Thymus (tissue), 11 donors: ENCODE measurements around the gene PRDM11. TPM values are rescaled to one million over a fixed set of nuclear protein-coding genes. Genes with fewer than 3 reads are reported as not detected.

Source experiments
- DNase-seq, 9 donors: peaks; one replicate each; pipeline ENCODE4 v3.0.0-alpha.2; 2013; ENCODE audit warnings: low spot score in 9 of 9, low read depth in 6 of 9, missing footprints in 1 of 9
- H3K27ac ChIP-seq, 2 donors: one replicate each; pipeline ENCODE4 v1.5.1; 2013; ENCODE audit warnings: control low read depth in 1 of 2, low read depth in 1 of 2, low read length in 1 of 2, mild to moderate bottlenecking in 1 of 2, moderate library complexity in 1 of 2
- H3K27me3 ChIP-seq, 2 donors: one replicate each; pipeline ENCODE4 v1.5.1; 2013; ENCODE audit warnings: low read length in 1 of 2; ENCODE audit not compliant: control insufficient read depth in 2 of 2, insufficient read depth in 1 of 2
- H3K36me3 ChIP-seq, 2 donors: one replicate each; pipeline ENCODE4 v1.5.1; 2013; ENCODE audit warnings: low read length in 1 of 2, mild to moderate bottlenecking in 1 of 2, moderate library complexity in 1 of 2; ENCODE audit not compliant: control insufficient read depth in 2 of 2, insufficient read depth in 2 of 2
- H3K4me1 ChIP-seq, 2 donors: one replicate each; pipeline ENCODE4 v1.5.1; 2013; ENCODE audit warnings: low read length in 2 of 2; ENCODE audit not compliant: control insufficient read depth in 2 of 2, insufficient read depth in 2 of 2
- H3K4me3 ChIP-seq, 2 donors: one replicate each; pipeline ENCODE4 v1.5.1; 2013; ENCODE audit warnings: low read length in 2 of 2, control low read depth in 1 of 2, mild to moderate bottlenecking in 1 of 2
- H3K9me3 ChIP-seq, 2 donors: one replicate each; pipeline ENCODE4 v1.5.1; 2013; ENCODE audit warnings: low read length in 1 of 2, mild to moderate bottlenecking in 1 of 2; ENCODE audit not compliant: control insufficient read depth in 2 of 2, insufficient read depth in 1 of 2
- WGBS: extraction: QIAGEN DNeasy Blood & Tissue Kit; methylation state at CpG from one replicate; pipeline ENCODE4 v1.1.7; 2013; 5-methylcytosine and 5-hydroxymethylcytosine counted together
- polyA plus RNA-seq: library from polyadenylated mRNA; stranded (reverse); fragments of 200-250 nt; gene quantifications from one replicate; pipeline ENCODE4 v1.2.3, GENCODE V29; 2013
- total RNA-seq: library from RNA; stranded (reverse); fragments of 120-200 nt; gene quantifications from one replicate; pipeline ENCODE4 v1.2.4, GENCODE V29; 2013
- donor health status: healthy.

PRDM11 gene
- total and polyA plus RNA-seq, 2 donors = 2.1 to 2.5 TPM

- Histone ChIP-seq H3K4me1 (no peaks in the 10 kb centered on the region), H3K9me3 (no peaks in the 10 kb centered on the region), H3K27ac (no peak overlapping the region), H3K27me3 (peaks cover 2 to 7% of the 10 kb centered on the region in 2 donors), H3K4me3 (no peak overlapping the region), H3K36me3 (no peaks in the 10 kb centered on the region)
- 94% methylated on average over 4 of the region's 4 CpGs for WGBS
- no peak for DNase-seq
Measured at GRCh38 chr11:45278714-45279113, 132.3 kb downstream of the PRDM11 start.

- no peak for DNase-seq
- WGBS = 97% methylated on average over 2 of the region's 2 CpGs
- Histone ChIP-seq H3K4me1 (no peaks in the 10 kb centered on the region), H3K27me3 (peaks cover 3 to 15% of the 10 kb centered on the region in 2 donors), H3K27ac (no peak overlapping the region), H3K9me3 (no peaks in the 10 kb centered on the region), H3K4me3 (no peak overlapping the region), H3K36me3 (no peaks in the 10 kb centered on the region)
Measured at GRCh38 chr11:45279645-45280044, 133.2 kb downstream of the PRDM11 start.

- Histone ChIP-seq H3K4me1 (no peaks in the 10 kb centered on the region), H3K27ac (peak overlapping the region in 1 of 2 donors; percentile 32), H3K9me3 (no peaks in the 10 kb centered on the region), H3K27me3 (peaks cover 10 to 23% of the 10 kb centered on the region in 2 donors), H3K4me3 (no peak overlapping the region), H3K36me3 (no peaks in the 10 kb centered on the region)
- peak in 3 of 9 donors; percentile 9 to 45 (median 13) for DNase-seq
- 35% methylated on average over 3 of the region's 3 CpGs for WGBS
Measured at GRCh38 chr11:45280449-45280848, 134.0 kb downstream of the PRDM11 start.

- 96% methylated on average over 6 of the region's 6 CpGs for WGBS
- H3K27me3 ChIP-seq = peaks cover 20 to 40% of the 10 kb centered on the region in 2 donors
Measured at GRCh38 chr11:45282081-45282480, 135.6 kb downstream of the PRDM11 start.

More at GRCh38 chr11:45282081-45282480, 135.6 kb downstream of the PRDM11 start:
- H3K27ac ChIP-seq = no peak overlapping the region
- H3K4me1 ChIP-seq = no peaks in the 10 kb centered on the region
- H3K4me3 ChIP-seq = no peak overlapping the region
- DNase-seq = no peak
- no peaks in the 10 kb centered on the region for H3K36me3 ChIP-seq
- H3K9me3 ChIP-seq = no peaks in the 10 kb centered on the region

Other genes with a start within 250 kb of the PRDM11 start
- gene TP53I11, start 195.8 kb upstream of the PRDM11 start, total RNA-seq = 6.1 TPM
- gene TP53I11, start 195.8 kb upstream of the PRDM11 start, polyA plus RNA-seq = 13.3 TPM
- gene SYT13, start 139.7 kb downstream of the PRDM11 start, total RNA-seq = 0.14 TPM
- 0.25 TPM for gene SYT13, start 139.7 kb downstream of the PRDM11 start, polyA plus RNA-seq